ENCODE measurements around the gene SLC25A27. TPM values are rescaled to one million over a fixed set of nuclear protein-coding genes. Genes with fewer than 3 reads are reported as not detected.

SLC25A27 gene, protein sequence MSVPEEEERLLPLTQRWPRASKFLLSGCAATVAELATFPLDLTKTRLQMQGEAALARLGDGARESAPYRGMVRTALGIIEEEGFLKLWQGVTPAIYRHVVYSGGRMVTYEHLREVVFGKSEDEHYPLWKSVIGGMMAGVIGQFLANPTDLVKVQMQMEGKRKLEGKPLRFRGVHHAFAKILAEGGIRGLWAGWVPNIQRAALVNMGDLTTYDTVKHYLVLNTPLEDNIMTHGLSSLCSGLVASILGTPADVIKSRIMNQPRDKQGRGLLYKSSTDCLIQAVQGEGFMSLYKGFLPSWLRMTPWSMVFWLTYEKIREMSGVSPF
- 2.0 and 2.2 TPM in 2 replicates for total RNA-seq

GRCh38 chr6:46652603-46653438 lies at the start of gene SLC25A27, which contains the start of gene CYP39A1:
SLC25A27 (plus strand) TSS chr6:46652975; CDS start chr6:46653193, 218 bp downstream.
CYP39A1 (minus strand) TSS chr6:46652818; CDS start chr6:46652582, 236 bp downstream.

GRCh38 chr6:46687619-46688097 lies 34.9 kb downstream of the SLC25A27 start, which contains the start of gene TDRD6:
TDRD6 (plus strand) TSS chr6:46687885; CDS start chr6:46688129, 244 bp downstream.

Other genes starting within 250 kb of the SLC25A27 start
- gene RCAN2, start 161.5 kb upstream of the SLC25A27 start, total RNA-seq, result 0.51 TPM in 1 of 2 replicates, not detected in the other
- gene CYP39A1, start 157 bp upstream of the SLC25A27 start, total RNA-seq, result 1.6 TPM in 1 of 2 replicates, not detected in the other
- gene TDRD6, start 34.9 kb downstream of the SLC25A27 start, total RNA-seq, result not detected in 2 replicates
- gene PLA2G7, start 82.4 kb downstream of the SLC25A27 start, total RNA-seq, result 0.12 TPM in 1 of 2 replicates, not detected in the other
- gene ANKRD66, start 94.0 kb downstream of the SLC25A27 start, total RNA-seq, result not detected in 2 replicates
- gene MEP1A, start 140.4 kb downstream of the SLC25A27 start, total RNA-seq, result not detected in 2 replicates